WTC11 (cell line): ENCODE results near the gene ACOXL. TPM values are rescaled to one million over a fixed set of nuclear protein-coding genes. Genes with fewer than 3 reads are reported as not detected.

ENCODE experiments used
- ATAC-seq: fragments of 200-7000 bp; cut with Tn5 transposase; 2 replicates; pipeline ENCODE4 v1.10.0; 2021; ENCODE audit warnings: mild to moderate bottlenecking, moderate library complexity
- CTCF ChIA-PET: fragments of 300-600 bp; sonication (Branson Sonifier 250); formaldehyde crosslinking; loops from one replicate; lab custom pipeline; 2021; ENCODE audit warnings: antibody characterized with exemption; lab: Charles Lee
- POLR2A ChIA-PET: fragments of 350-600 bp; sonication (Branson Sonifier 250); formaldehyde crosslinking; loops from one replicate; lab custom pipeline; 2021; ENCODE audit warnings: antibody characterized with exemption; lab: Charles Lee
- DNase-seq: peaks from one replicate; pipeline ENCODE4 v3.0.0; 2021; ENCODE audit warnings: low spot score
- H3K27ac Mint-ChIP-seq: 2 replicates; pipeline ENCODE4 v1.8.0; 2021; ENCODE audit warnings: mixed read lengths
- H3K27me3 Mint-ChIP-seq: 2 replicates; pipeline ENCODE4 v1.8.0; 2021; ENCODE audit warnings: low read depth, mild to moderate bottlenecking, moderate library complexity, mixed read lengths
- H3K36me3 Mint-ChIP-seq: 2 replicates; pipeline ENCODE4 v1.8.0; 2021; ENCODE audit warnings: mixed read lengths
- H3K4me1 Mint-ChIP-seq: 2 replicates; pipeline ENCODE4 v1.8.0; 2022; ENCODE audit warnings: mixed read lengths
- H3K4me3 Mint-ChIP-seq: 2 replicates; pipeline ENCODE4 v1.8.0; 2021; ENCODE audit warnings: mild to moderate bottlenecking, moderate library complexity, mixed read lengths
- H3K9me3 Mint-ChIP-seq: 2 replicates; pipeline ENCODE4 v1.8.0; 2021; ENCODE audit warnings: mixed read lengths
- CREB1 ChIP-seq: sonication (generic); formaldehyde crosslinking; IDR thresholded peaks from 2 replicates; pipeline ENCODE4 v1.8.0; 2023; ENCODE audit warnings: mild to moderate bottlenecking, missing genetic modification reagents
- ETV6 ChIP-seq: sonication (generic); formaldehyde crosslinking; IDR thresholded peaks from 2 replicates; pipeline ENCODE4 v1.8.1; 2022; ENCODE audit warnings: mild to moderate bottlenecking, missing genetic modification reagents
- JAZF1 ChIP-seq: fragments of 250-450 bp; sonication (Bioruptor Pico); IDR thresholded peaks from 2 replicates; pipeline ENCODE4 v1.9.0; 2021; ENCODE audit warnings: moderate library complexity, mild to moderate bottlenecking, inconsistent platforms
- MXD4 ChIP-seq: fragments of 250-450 bp; sonication (Bioruptor Pico); IDR thresholded peaks from 2 replicates; pipeline ENCODE4 v1.8.0; 2021; ENCODE audit warnings: mild to moderate bottlenecking, moderate library complexity, borderline replicate concordance
- NR3C1 ChIP-seq: sonication (generic); formaldehyde crosslinking; conservative IDR thresholded peaks from 2 replicates; pipeline ENCODE4 v1.8.1; 2023; ENCODE audit warnings: low read depth, mild to moderate bottlenecking, missing genetic modification reagents
- OVOL2 ChIP-seq: fragments of 250-450 bp; sonication (Bioruptor Pico); IDR thresholded peaks from 2 replicates; pipeline ENCODE4 v1.9.0; 2021; ENCODE audit warnings: mild to moderate bottlenecking, borderline replicate concordance
- SP1 ChIP-seq: sonication (generic); formaldehyde crosslinking; conservative IDR thresholded peaks from 2 replicates; pipeline ENCODE4 v1.8.1; 2022; ENCODE audit warnings: missing genetic modification reagents
- ZNF232 ChIP-seq: sonication (generic); formaldehyde crosslinking; IDR thresholded peaks from 2 replicates; pipeline ENCODE4 v1.8.0; 2022; ENCODE audit warnings: mild to moderate bottlenecking, missing genetic modification reagents
- ZNF416 ChIP-seq: fragments of 250-450 bp; sonication (Bioruptor Pico); IDR thresholded peaks from 2 replicates; pipeline ENCODE4 v1.9.0; 2021; ENCODE audit warnings: mild to moderate bottlenecking, inconsistent platforms
- ZNF423 ChIP-seq: fragments of 250-450 bp; sonication (Bioruptor Pico); IDR thresholded peaks from 2 replicates; pipeline ENCODE4 v2.1.2; 2022; ENCODE audit warnings: mild to moderate bottlenecking, moderate library complexity
- total RNA-seq: library from RNA; stranded (reverse); gene quantifications from 3 replicates; pipeline ENCODE4 v1.2.3, GENCODE V29; 2021
- TF ChIP-seq, protein P1 (sequence below): fragments of 250-450 bp; sonication (Bioruptor Pico); IDR thresholded peaks from 2 replicates; pipeline ENCODE4 v2.1.2; 2022; ENCODE audit warnings: mild to moderate bottlenecking, moderate library complexity
- TF ChIP-seq, protein P2 (sequence below): fragments of 250-450 bp; sonication (Bioruptor Pico); IDR thresholded peaks from 2 replicates; pipeline ENCODE4 v1.9.0; 2021; ENCODE audit warnings: mild to moderate bottlenecking, borderline replicate concordance
- TF ChIP-seq, protein P3 (sequence below): fragments of 250-450 bp; sonication (Bioruptor Pico); IDR thresholded peaks from 2 replicates; pipeline ENCODE4 v1.9.0; 2021; ENCODE audit warnings: moderate library complexity, mild to moderate bottlenecking, inconsistent platforms, borderline replicate concordance
- TF ChIP-seq, protein P4 (sequence below): sonication (generic); formaldehyde crosslinking; IDR thresholded peaks from 2 replicates; pipeline ENCODE4 v1.8.0; 2022; ENCODE audit warnings: mild to moderate bottlenecking, missing genetic modification reagents
- TF ChIP-seq, protein P5 (sequence below): sonication (generic); formaldehyde crosslinking; IDR thresholded peaks from 2 replicates; pipeline ENCODE4 v1.8.0; 2023; ENCODE audit warnings: missing genetic modification reagents, mild to moderate bottlenecking, borderline replicate concordance
- TF ChIP-seq, protein P6 (sequence below): sonication (generic); formaldehyde crosslinking; IDR thresholded peaks from 2 replicates; pipeline ENCODE4 v1.8.1; 2022; ENCODE audit warnings: mild to moderate bottlenecking, missing genetic modification reagents, moderate library complexity, borderline replicate concordance

The ACOXL gene
- total RNA-seq, 1 experiment from 2014 or later, result 14.9 TPM

DNA sequence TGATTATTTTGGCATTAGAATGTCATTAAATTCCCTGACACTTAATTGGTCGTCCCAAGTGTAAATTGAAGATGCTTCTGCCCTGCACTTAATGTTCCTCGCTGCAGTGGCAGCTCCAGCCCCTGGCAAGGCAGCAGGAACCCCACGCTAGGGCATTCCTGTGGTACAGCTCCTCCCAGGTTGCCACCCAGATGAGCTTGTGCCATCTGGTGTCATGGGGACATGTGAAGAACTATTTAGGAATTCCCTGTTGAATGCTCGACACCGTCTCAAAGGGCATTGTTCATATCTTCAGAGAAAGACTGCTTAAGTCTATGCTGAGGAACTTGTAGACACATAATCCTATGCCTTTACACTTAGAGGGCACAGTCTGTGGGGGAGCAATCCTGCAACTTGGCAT, 427.3 kb downstream of the ACOXL start:
- Mint-ChIP-seq H3K36me3 (peaks cover 25% of the 10 kb centered on the region; the same call in 1 of the 2 replicates), H3K27ac (no peak overlapping the region), H3K4me3 (no peak overlapping the region), H3K27me3 (no peaks in the 10 kb centered on the region), H3K9me3 (no peaks in the 10 kb centered on the region), H3K4me1 (peaks cover 39% of the 10 kb centered on the region)
- ChIA-PET CTCF (no interaction called here), POLR2A (no interaction called here)
- TF ChIP-seq, protein P1, sequence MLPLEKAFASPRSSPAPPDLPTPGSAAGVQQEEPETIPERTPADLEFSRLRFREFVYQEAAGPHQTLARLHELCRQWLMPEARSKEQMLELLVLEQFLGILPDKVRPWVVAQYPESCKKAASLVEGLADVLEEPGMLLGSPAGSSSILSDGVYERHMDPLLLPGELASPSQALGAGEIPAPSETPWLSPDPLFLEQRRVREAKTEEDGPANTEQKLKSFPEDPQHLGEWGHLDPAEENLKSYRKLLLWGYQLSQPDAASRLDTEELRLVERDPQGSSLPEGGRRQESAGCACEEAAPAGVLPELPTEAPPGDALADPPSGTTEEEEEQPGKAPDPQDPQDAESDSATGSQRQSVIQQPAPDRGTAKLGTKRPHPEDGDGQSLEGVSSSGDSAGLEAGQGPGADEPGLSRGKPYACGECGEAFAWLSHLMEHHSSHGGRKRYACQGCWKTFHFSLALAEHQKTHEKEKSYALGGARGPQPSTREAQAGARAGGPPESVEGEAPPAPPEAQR (CRISPR knock-in tag), result no peak
- TF ChIP-seq NR3C1 (CRISPR knock-in tag) (no peak), ZNF416 (CRISPR knock-in tag) (no peak), ZNF423 (CRISPR knock-in tag) (no peak), MXD4 (CRISPR knock-in tag) (no peak)
- TF ChIP-seq, protein P2, sequence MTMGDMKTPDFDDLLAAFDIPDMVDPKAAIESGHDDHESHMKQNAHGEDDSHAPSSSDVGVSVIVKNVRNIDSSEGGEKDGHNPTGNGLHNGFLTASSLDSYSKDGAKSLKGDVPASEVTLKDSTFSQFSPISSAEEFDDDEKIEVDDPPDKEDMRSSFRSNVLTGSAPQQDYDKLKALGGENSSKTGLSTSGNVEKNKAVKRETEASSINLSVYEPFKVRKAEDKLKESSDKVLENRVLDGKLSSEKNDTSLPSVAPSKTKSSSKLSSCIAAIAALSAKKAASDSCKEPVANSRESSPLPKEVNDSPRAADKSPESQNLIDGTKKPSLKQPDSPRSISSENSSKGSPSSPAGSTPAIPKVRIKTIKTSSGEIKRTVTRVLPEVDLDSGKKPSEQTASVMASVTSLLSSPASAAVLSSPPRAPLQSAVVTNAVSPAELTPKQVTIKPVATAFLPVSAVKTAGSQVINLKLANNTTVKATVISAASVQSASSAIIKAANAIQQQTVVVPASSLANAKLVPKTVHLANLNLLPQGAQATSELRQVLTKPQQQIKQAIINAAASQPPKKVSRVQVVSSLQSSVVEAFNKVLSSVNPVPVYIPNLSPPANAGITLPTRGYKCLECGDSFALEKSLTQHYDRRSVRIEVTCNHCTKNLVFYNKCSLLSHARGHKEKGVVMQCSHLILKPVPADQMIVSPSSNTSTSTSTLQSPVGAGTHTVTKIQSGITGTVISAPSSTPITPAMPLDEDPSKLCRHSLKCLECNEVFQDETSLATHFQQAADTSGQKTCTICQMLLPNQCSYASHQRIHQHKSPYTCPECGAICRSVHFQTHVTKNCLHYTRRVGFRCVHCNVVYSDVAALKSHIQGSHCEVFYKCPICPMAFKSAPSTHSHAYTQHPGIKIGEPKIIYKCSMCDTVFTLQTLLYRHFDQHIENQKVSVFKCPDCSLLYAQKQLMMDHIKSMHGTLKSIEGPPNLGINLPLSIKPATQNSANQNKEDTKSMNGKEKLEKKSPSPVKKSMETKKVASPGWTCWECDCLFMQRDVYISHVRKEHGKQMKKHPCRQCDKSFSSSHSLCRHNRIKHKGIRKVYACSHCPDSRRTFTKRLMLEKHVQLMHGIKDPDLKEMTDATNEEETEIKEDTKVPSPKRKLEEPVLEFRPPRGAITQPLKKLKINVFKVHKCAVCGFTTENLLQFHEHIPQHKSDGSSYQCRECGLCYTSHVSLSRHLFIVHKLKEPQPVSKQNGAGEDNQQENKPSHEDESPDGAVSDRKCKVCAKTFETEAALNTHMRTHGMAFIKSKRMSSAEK (CRISPR knock-in tag), result no peak
- TF ChIP-seq, protein P3, sequence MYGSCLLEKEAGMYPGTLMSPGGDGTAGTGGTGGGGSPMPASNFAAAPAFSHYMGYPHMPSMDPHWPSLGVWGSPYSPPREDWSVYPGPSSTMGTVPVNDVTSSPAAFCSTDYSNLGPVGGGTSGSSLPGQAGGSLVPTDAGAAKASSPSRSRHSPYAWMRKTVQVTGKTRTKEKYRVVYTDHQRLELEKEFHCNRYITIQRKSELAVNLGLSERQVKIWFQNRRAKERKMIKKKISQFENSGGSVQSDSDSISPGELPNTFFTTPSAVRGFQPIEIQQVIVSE (CRISPR knock-in tag), result no peak
- no peak for DNase-seq
- no peak for ATAC-seq

DNA sequence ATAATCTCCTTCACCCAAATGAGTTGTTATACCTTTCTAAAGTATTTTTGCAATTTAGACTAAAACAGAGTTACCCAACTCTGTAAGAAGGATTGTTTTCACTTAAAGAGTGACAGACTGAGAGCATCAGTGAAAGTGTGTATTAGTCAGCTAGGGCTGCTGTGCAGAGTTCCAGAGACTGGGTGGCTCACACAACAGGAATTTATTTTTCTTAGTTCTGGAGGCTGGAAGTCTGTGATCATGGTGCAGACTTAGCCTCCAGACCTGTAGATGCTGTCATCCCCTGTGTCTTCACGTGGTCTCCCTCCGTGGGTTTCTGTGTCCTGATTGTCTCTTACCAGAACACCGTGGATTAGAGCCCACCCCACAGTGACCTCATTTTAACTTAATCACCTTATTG, 428.4 kb downstream of the ACOXL start:
- no peak for DNase-seq
- H3K4me3 Mint-ChIP-seq, result no peak overlapping the region
- ATAC-seq, result no peak
- TF ChIP-seq SP1 (CRISPR knock-in tag) (no peak), ZNF232 (CRISPR knock-in tag) (no peak), ETV6 (CRISPR knock-in tag) (no peak), CREB1 (CRISPR knock-in tag) (no peak), OVOL2 (CRISPR knock-in tag) (no peak), JAZF1 (CRISPR knock-in tag) (no peak)
- TF ChIP-seq, protein P4, sequence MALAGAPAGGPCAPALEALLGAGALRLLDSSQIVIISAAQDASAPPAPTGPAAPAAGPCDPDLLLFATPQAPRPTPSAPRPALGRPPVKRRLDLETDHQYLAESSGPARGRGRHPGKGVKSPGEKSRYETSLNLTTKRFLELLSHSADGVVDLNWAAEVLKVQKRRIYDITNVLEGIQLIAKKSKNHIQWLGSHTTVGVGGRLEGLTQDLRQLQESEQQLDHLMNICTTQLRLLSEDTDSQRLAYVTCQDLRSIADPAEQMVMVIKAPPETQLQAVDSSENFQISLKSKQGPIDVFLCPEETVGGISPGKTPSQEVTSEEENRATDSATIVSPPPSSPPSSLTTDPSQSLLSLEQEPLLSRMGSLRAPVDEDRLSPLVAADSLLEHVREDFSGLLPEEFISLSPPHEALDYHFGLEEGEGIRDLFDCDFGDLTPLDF (CRISPR knock-in tag), result no peak
- TF ChIP-seq, protein P5, sequence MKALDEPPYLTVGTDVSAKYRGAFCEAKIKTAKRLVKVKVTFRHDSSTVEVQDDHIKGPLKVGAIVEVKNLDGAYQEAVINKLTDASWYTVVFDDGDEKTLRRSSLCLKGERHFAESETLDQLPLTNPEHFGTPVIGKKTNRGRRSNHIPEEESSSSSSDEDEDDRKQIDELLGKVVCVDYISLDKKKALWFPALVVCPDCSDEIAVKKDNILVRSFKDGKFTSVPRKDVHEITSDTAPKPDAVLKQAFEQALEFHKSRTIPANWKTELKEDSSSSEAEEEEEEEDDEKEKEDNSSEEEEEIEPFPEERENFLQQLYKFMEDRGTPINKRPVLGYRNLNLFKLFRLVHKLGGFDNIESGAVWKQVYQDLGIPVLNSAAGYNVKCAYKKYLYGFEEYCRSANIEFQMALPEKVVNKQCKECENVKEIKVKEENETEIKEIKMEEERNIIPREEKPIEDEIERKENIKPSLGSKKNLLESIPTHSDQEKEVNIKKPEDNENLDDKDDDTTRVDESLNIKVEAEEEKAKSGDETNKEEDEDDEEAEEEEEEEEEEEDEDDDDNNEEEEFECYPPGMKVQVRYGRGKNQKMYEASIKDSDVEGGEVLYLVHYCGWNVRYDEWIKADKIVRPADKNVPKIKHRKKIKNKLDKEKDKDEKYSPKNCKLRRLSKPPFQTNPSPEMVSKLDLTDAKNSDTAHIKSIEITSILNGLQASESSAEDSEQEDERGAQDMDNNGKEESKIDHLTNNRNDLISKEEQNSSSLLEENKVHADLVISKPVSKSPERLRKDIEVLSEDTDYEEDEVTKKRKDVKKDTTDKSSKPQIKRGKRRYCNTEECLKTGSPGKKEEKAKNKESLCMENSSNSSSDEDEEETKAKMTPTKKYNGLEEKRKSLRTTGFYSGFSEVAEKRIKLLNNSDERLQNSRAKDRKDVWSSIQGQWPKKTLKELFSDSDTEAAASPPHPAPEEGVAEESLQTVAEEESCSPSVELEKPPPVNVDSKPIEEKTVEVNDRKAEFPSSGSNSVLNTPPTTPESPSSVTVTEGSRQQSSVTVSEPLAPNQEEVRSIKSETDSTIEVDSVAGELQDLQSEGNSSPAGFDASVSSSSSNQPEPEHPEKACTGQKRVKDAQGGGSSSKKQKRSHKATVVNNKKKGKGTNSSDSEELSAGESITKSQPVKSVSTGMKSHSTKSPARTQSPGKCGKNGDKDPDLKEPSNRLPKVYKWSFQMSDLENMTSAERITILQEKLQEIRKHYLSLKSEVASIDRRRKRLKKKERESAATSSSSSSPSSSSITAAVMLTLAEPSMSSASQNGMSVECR (CRISPR knock-in tag), result no peak
- TF ChIP-seq, protein P6, sequence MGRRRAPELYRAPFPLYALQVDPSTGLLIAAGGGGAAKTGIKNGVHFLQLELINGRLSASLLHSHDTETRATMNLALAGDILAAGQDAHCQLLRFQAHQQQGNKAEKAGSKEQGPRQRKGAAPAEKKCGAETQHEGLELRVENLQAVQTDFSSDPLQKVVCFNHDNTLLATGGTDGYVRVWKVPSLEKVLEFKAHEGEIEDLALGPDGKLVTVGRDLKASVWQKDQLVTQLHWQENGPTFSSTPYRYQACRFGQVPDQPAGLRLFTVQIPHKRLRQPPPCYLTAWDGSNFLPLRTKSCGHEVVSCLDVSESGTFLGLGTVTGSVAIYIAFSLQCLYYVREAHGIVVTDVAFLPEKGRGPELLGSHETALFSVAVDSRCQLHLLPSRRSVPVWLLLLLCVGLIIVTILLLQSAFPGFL (CRISPR knock-in tag), result no peak
- TF ChIP-seq, all 79 proteins: peak for 0
- H3K36me3 Mint-ChIP-seq, result peaks cover 26% of the 10 kb centered on the region
- no peaks in the 10 kb centered on the region for H3K9me3 Mint-ChIP-seq
- H3K27me3 Mint-ChIP-seq, result no peaks in the 10 kb centered on the region
- ChIA-PET POLR2A (no interaction called here), CTCF (no interaction called here)
- peaks cover 44% of the 10 kb centered on the region for H3K4me1 Mint-ChIP-seq
- H3K27ac Mint-ChIP-seq, result no peak overlapping the region
